ENCODE measurements around the gene EPHA5.

The EPHA5 gene

DNA sequence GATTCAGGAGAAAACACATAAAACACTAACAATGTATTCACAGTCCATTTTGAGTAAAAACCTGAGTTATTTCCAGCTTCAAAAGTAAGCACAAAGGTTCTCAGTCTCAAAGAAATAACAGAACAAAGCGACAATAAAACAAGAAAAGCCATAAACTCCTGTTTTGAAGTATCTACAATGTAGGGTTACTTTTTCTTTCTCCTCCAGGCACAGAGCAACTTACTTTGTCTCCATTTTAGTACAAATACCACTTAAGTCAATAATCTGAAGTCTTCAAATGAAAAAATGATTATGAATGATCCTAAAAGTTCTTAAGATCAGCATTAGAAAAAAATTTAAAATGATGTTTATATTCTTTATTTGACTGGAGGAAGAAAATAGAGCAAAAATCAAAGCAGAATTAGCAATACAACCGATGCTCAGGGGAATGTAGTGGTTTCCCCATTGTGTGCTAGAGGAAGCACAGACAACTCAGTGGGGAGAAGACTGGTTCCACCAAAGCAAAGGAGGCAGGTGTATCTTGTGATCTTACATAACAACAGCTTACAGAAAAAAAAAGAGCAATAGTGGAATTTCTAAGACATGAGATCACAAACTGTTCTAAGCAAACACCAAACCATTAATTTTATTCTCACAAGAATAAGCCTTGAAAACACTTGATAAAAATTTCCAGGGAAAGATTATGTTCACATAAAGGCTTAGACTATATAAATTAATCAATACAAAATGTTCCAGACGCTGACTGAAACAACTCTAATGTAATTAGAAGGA lies 35.1 kb downstream of the EPHA5 start:
- no peak for TF ChIP-seq SPI1 (IDR thresholded peaks at IDR 0.05; ENCODE audit: borderline replicate concordance, low read depth)
- no peaks in the 10 kb centered on the region for H3K27me3 ChIP-seq (ENCODE audit: insufficient read depth, poor library complexity, severe bottlenecking)
- DNase-seq (ENCODE audit: low read depth in 1 of 2, low spot score in 1 of 2) = no peak
- no peak overlapping the region for H3K4me3 ChIP-seq (replicated peaks; ENCODE audit: insufficient read depth, low read length)
- no peak overlapping the region for H3K27ac ChIP-seq (replicated peaks)

DNA sequence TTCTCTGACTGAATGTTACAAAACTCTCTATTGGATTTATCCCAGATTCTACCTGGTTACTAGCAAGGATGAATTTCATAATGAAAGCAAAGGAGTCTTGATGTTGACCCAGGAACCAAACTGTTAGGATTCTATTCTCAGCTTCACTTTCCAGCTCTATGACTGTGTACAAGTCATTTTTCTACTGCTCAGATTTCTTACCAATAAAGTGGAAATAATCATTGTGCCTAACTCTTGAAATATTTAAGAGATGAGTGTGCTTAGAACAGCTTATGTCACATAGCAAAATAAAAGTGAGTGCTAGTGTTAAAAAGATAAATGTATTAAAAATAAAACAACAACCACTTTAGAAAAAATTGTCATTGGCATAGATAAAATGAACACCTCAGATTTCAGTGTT lies 45.6 kb downstream of the EPHA5 start:
- no peak for TF ChIP-seq POLR2AphosphoS5 (IDR thresholded peaks at IDR 0.05; ENCODE audit: low read depth)
- TF ChIP-seq CTCF (IDR thresholded peaks at IDR 0.05; ENCODE audit: insufficient read depth, low read length) = no peak
- TF ChIP-seq SPI1 (IDR thresholded peaks at IDR 0.05; ENCODE audit: borderline replicate concordance, low read depth) = no peak
- TF ChIP-seq GABPA (IDR thresholded peaks at IDR 0.05; ENCODE audit: low read depth) = no peak
- TF ChIP-seq, protein P1, sequence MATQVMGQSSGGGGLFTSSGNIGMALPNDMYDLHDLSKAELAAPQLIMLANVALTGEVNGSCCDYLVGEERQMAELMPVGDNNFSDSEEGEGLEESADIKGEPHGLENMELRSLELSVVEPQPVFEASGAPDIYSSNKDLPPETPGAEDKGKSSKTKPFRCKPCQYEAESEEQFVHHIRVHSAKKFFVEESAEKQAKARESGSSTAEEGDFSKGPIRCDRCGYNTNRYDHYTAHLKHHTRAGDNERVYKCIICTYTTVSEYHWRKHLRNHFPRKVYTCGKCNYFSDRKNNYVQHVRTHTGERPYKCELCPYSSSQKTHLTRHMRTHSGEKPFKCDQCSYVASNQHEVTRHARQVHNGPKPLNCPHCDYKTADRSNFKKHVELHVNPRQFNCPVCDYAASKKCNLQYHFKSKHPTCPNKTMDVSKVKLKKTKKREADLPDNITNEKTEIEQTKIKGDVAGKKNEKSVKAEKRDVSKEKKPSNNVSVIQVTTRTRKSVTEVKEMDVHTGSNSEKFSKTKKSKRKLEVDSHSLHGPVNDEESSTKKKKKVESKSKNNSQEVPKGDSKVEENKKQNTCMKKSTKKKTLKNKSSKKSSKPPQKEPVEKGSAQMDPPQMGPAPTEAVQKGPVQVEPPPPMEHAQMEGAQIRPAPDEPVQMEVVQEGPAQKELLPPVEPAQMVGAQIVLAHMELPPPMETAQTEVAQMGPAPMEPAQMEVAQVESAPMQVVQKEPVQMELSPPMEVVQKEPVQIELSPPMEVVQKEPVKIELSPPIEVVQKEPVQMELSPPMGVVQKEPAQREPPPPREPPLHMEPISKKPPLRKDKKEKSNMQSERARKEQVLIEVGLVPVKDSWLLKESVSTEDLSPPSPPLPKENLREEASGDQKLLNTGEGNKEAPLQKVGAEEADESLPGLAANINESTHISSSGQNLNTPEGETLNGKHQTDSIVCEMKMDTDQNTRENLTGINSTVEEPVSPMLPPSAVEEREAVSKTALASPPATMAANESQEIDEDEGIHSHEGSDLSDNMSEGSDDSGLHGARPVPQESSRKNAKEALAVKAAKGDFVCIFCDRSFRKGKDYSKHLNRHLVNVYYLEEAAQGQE (IDR thresholded peaks at IDR 0.05; ENCODE audit: insufficient replicate concordance, low read depth) = no peak
- Histone ChIP-seq H3K27me3 (ENCODE audit: insufficient read depth, poor library complexity, severe bottlenecking) (no peaks in the 10 kb centered on the region), H3K4me3 (replicated peaks; ENCODE audit: insufficient read depth, low read length) (no peak overlapping the region), H3K27ac (replicated peaks) (no peak overlapping the region)
- no peak for DNase-seq (ENCODE audit: low read depth in 1 of 2, low spot score in 1 of 2)

DNA sequence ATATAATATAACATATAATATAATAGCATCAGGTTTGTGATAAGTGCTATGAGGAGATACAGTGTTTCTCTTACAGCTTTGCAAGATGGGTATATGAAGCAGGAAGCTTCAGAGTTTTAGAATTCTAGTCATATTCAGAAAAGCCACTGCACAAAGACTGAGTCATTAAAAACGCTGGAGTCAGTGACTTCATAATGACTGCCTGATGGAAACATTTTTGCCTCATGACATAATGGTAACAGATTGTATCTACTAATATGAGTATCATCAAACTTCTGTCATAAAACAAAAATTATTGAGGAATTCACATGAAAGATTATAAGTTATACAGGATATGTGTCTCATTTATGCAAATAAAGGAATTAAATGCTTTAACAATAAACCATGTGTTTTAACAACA lies 46.8 kb downstream of the EPHA5 start:
- TF ChIP-seq, protein P1 (IDR thresholded peaks at IDR 0.05; ENCODE audit: insufficient replicate concordance, low read depth) = no peak
- no peak for TF ChIP-seq POLR2AphosphoS5 (IDR thresholded peaks at IDR 0.05; ENCODE audit: low read depth)
- no peak for TF ChIP-seq CTCF (IDR thresholded peaks at IDR 0.05; ENCODE audit: insufficient read depth, low read length)
- no peak for TF ChIP-seq GABPA (IDR thresholded peaks at IDR 0.05; ENCODE audit: low read depth)
- TF ChIP-seq SPI1 (IDR thresholded peaks at IDR 0.05; ENCODE audit: borderline replicate concordance, low read depth) = no peak
- Histone ChIP-seq H3K27me3 (ENCODE audit: insufficient read depth, poor library complexity, severe bottlenecking) (no peaks in the 10 kb centered on the region), H3K27ac (replicated peaks) (no peak overlapping the region), H3K4me3 (replicated peaks; ENCODE audit: insufficient read depth, low read length) (no peak overlapping the region)
- DNase-seq (ENCODE audit: low read depth in 1 of 2, low spot score in 1 of 2) = no peak

DNA sequence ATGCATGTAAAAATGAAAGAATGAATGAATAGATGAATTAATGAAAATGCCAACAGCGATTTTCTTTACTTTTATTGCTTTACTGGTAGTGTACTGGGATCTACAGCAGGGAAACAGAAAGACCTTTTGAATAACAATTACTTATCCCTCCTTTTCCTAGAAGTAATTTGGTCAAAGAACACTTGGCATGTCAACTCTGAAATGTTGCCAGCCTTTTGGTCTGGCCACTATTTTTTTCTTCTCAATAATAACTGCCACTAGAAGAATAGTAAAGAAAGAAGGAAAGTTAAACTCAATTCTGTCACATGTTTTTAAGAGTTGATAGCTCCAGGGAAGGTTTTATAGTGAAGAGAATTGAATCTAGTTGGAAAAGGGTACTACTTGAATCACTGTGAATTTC lies 52.9 kb downstream of the EPHA5 start:
- DNase-seq (ENCODE audit: low read depth in 1 of 2, low spot score in 1 of 2) = no peak
- H3K27ac ChIP-seq (replicated peaks) = no peak overlapping the region
- no peaks in the 10 kb centered on the region for H3K27me3 ChIP-seq (ENCODE audit: insufficient read depth, poor library complexity, severe bottlenecking)
- H3K4me3 ChIP-seq (replicated peaks; ENCODE audit: insufficient read depth, low read length) = no peak overlapping the region
- TF ChIP-seq SPI1 (IDR thresholded peaks at IDR 0.05; ENCODE audit: borderline replicate concordance, low read depth) (no peak), CTCF (IDR thresholded peaks at IDR 0.05; ENCODE audit: insufficient read depth, low read length) (no peak), POLR2AphosphoS5 (IDR thresholded peaks at IDR 0.05; ENCODE audit: low read depth) (no peak), GABPA (IDR thresholded peaks at IDR 0.05; ENCODE audit: low read depth) (no peak)
- TF ChIP-seq, protein P1 (IDR thresholded peaks at IDR 0.05; ENCODE audit: insufficient replicate concordance, low read depth) = no peak
